H1 (cell line): ENCODE measurements around the gene KLRC2. TPM values are rescaled to one million over a fixed set of nuclear protein-coding genes. Genes with fewer than 3 reads are reported as not detected.

Experiments used
- CTCF ChIA-PET: fragments of 300-600 bp; sonication (Branson Sonifier 250); formaldehyde crosslinking; loops from one replicate; lab custom pipeline; 2021; ENCODE audit not compliant: partially characterized antibody; lab: Charles Lee
- POLR2A ChIA-PET: fragments of 300-600 bp; sonication (Branson Sonifier 250); formaldehyde crosslinking; loops from one replicate; lab custom pipeline; 2021; ENCODE audit warnings: inconsistent platforms; ENCODE audit not compliant: partially characterized antibody; lab: Charles Lee
- DNase-seq, 2 experiments: peaks; one replicate each; pipeline versions ENCODE4 v3.0.0 to v3.0.0-alpha.2; 2010 to 2022; ENCODE audit warnings: low spot score in 2 of 2, low read depth in 1 of 2, mixed read lengths in 1 of 2
- FAIRE-seq: peaks from 2 replicates; lab custom pipeline; 2011; peaks lifted over from hg19 to GRCh38; lab: Jason Lieb, UNC
- H2AFZ ChIP-seq: 2 replicates; pipeline ENCODE4 v1.8.1; 2012; ENCODE audit warnings: low read length, inconsistent platforms
- H2AK5ac ChIP-seq: 2 replicates; pipeline ENCODE4 v1.6.1; 2013; ENCODE audit warnings: low read depth, low read length
- H2BK120ac ChIP-seq: replicated peaks from 2 replicates; pipeline ENCODE3; 2013; ENCODE audit warnings: low read depth, low read length, inconsistent platforms
- H2BK12ac ChIP-seq: 2 replicates; pipeline ENCODE4 v1.6.1; 2013; ENCODE audit warnings: low read depth, low read length
- H2BK15ac ChIP-seq: 2 replicates; pipeline ENCODE4 v1.6.1; 2013; ENCODE audit warnings: low read length
- H2BK20ac ChIP-seq: 2 replicates; pipeline ENCODE4 v1.6.1; 2013; ENCODE audit warnings: low read length
- H2BK5ac ChIP-seq: 2 replicates; pipeline ENCODE4 v1.6.1; 2013; ENCODE audit warnings: low read depth, low read length
- H3K14ac ChIP-seq: 2 replicates; pipeline ENCODE4 v1.6.1; 2013; ENCODE audit warnings: inconsistent platforms; ENCODE audit not compliant: insufficient read length
- H3K18ac ChIP-seq: 2 replicates; pipeline ENCODE4 v1.6.1; 2013; ENCODE audit warnings: low read length; ENCODE audit errors: extremely low read depth
- H3K23ac ChIP-seq: 2 replicates; pipeline ENCODE4 v1.6.1; 2013; ENCODE audit warnings: inconsistent platforms; ENCODE audit not compliant: insufficient read length
- H3K23me2 ChIP-seq: 2 replicates; pipeline ENCODE4 v1.6.1; 2013; ENCODE audit warnings: low read depth, low read length
- H3K27ac ChIP-seq: 2 replicates; pipeline ENCODE4 v1.6.1; 2011; ENCODE audit warnings: low read depth, low read length, inconsistent platforms
- H3K27me3 ChIP-seq, 4 experiments: replicated peaks in 1 of 4; 1 replicate in 1 of 4; 2 replicates in 3 of 4; pipeline versions ENCODE4 v1.6.1 to v1.8.1; 2011 to 2013; ENCODE audit warnings: low read length in 3 of 4, mild to moderate bottlenecking in 3 of 4, inconsistent platforms in 2 of 4, mixed read lengths in 2 of 4, moderate library complexity in 1 of 4; ENCODE audit not compliant: control insufficient read depth in 3 of 4, insufficient read depth in 3 of 4; ENCODE audit errors: extremely low read depth in 1 of 4
- H3K36me3 ChIP-seq, 4 experiments: 2 replicates each; pipeline versions ENCODE4 v1.6.1 to v1.8.1; 2011 to 2013; ENCODE audit warnings: mild to moderate bottlenecking in 4 of 4, low read length in 3 of 4, moderate library complexity in 2 of 4, control low read depth in 1 of 4, inconsistent platforms in 1 of 4; ENCODE audit not compliant: insufficient read depth in 4 of 4, control insufficient read depth in 2 of 4
- H3K4ac ChIP-seq: replicated peaks from 2 replicates; pipeline ENCODE3; 2013; ENCODE audit warnings: low read length, low read depth, mixed read lengths, inconsistent platforms; ENCODE audit not compliant: insufficient read length
- H3K4me1 ChIP-seq, 4 experiments: replicated peaks in 1 of 4; 1 replicate in 1 of 4; 2 replicates in 3 of 4; pipeline versions ENCODE4 v1.6.1 to v1.8.1; 2011 to 2013; ENCODE audit warnings: low read length in 3 of 4, inconsistent platforms in 2 of 4, mixed read lengths in 1 of 4; ENCODE audit not compliant: insufficient read depth in 4 of 4, control insufficient read depth in 3 of 4
- H3K4me2 ChIP-seq, 2 experiments: 2 replicates each; pipeline versions ENCODE4 v1.6.1 to v1.8.1; 2011 to 2013; ENCODE audit warnings: low read depth in 2 of 2, low read length in 2 of 2, control low read depth in 1 of 2, inconsistent platforms in 1 of 2, mild to moderate bottlenecking in 1 of 2; ENCODE audit not compliant: insufficient read depth in 1 of 2
- H3K4me3 ChIP-seq, 4 experiments: fragments of 200-600, 300-600 bp in 1 of 4; sonication (generic), shearing (Covaris generic), sonication (Bioruptor Twin) in 1 of 4; 2 replicates each; pipeline versions ENCODE4 v1.5.1 to v1.8.1; 2011 to 2016; ENCODE audit warnings: low read length in 4 of 4, low read depth in 3 of 4, control low read depth in 2 of 4, inconsistent platforms in 2 of 4, mild to moderate bottlenecking in 2 of 4, mixed read lengths in 1 of 4, moderate library complexity in 1 of 4; ENCODE audit not compliant: insufficient read depth in 2 of 4; ENCODE audit errors: extremely low read depth in 1 of 4
- H3K56ac ChIP-seq: replicated peaks from 2 replicates; pipeline ENCODE3; 2013; ENCODE audit warnings: low read depth, mild to moderate bottlenecking, mixed read lengths, low read length, inconsistent platforms; ENCODE audit not compliant: insufficient read length
- H3K79me1 ChIP-seq: 2 replicates; pipeline ENCODE4 v1.6.1; 2013; ENCODE audit warnings: low read depth, low read length, control low read depth
- H3K79me2 ChIP-seq, 2 experiments: 2 replicates each; pipeline versions ENCODE4 v1.6.1 to v1.8.1; 2012 to 2013; ENCODE audit warnings: low read length in 2 of 2, mild to moderate bottlenecking in 2 of 2, inconsistent platforms in 1 of 2; ENCODE audit not compliant: insufficient read depth in 2 of 2, control insufficient read depth in 1 of 2
- H3K9ac ChIP-seq, 4 experiments: replicated peaks in 1 of 4; 1 replicate in 1 of 4; 2 replicates in 3 of 4; pipeline versions ENCODE4 v1.6.1 to v1.8.1; 2011 to 2013; ENCODE audit warnings: low read depth in 3 of 4, low read length in 3 of 4, control low read depth in 2 of 4, mild to moderate bottlenecking in 2 of 4, moderate library complexity in 2 of 4, inconsistent platforms in 1 of 4; ENCODE audit errors: extremely low read depth in 1 of 4
- H3K9me3 ChIP-seq, 2 experiments: 2 replicates each; pipeline versions ENCODE4 v1.6.1 to v1.8.1; 2012 to 2013; ENCODE audit warnings: mild to moderate bottlenecking in 2 of 2, moderate library complexity in 2 of 2, control low read depth in 1 of 2, inconsistent platforms in 1 of 2, low read depth in 1 of 2, low read length in 1 of 2, mixed read lengths in 1 of 2; ENCODE audit not compliant: insufficient read depth in 2 of 2
- H4K20me1 ChIP-seq, 2 experiments: replicated peaks in 1 of 2; 2 replicates each; pipeline versions ENCODE3 to v1.8.1; 2011 to 2013; ENCODE audit warnings: inconsistent platforms in 2 of 2, low read length in 2 of 2, mild to moderate bottlenecking in 1 of 2; ENCODE audit not compliant: insufficient read depth in 2 of 2, control insufficient read depth in 1 of 2
- H4K5ac ChIP-seq: 2 replicates; pipeline ENCODE4 v1.6.1; 2013; ENCODE audit warnings: low read length, low read depth, mixed read lengths, inconsistent platforms; ENCODE audit not compliant: insufficient read length
- H4K8ac ChIP-seq: 2 replicates; pipeline ENCODE4 v1.8.0; 2013; ENCODE audit warnings: mild to moderate bottlenecking, moderate library complexity, low read length, inconsistent platforms; ENCODE audit not compliant: insufficient read depth; ENCODE audit errors: extremely low read depth
- H4K91ac ChIP-seq: replicated peaks from 2 replicates; pipeline ENCODE3; 2013; ENCODE audit warnings: low read length, mixed read lengths, inconsistent platforms; ENCODE audit not compliant: insufficient read length
- ASH2L ChIP-seq: fragments of 200-600, 300-600 bp; sonication (generic); IDR thresholded peaks from one replicate; pipeline ENCODE4 v1.7.1; 2017; ENCODE audit warnings: low read length
- CREB1 ChIP-seq: IDR thresholded peaks from 2 replicates; pipeline ENCODE4 v1.6.1; 2012; ENCODE audit warnings: inconsistent platforms
- GABPA ChIP-seq: IDR thresholded peaks from 2 replicates; pipeline ENCODE4 v1.6.1; 2011; ENCODE audit warnings: mild to moderate bottlenecking, low read length, moderate library complexity, borderline replicate concordance; ENCODE audit not compliant: insufficient read depth
- MAFK ChIP-seq: IDR thresholded peaks from 2 replicates; pipeline ENCODE4 v1.6.1; 2012; ENCODE audit warnings: low read depth, mild to moderate bottlenecking, improper control_type of control experiment, low read length
- RAD21 ChIP-seq, 2 experiments: IDR thresholded peaks in 1 of 2; conservative IDR thresholded peaks in 1 of 2; 2 replicates each; pipeline ENCODE4 v1.6.1; 2011; ENCODE audit warnings: low read depth in 2 of 2, low read length in 2 of 2, improper control_type of control experiment in 1 of 2, inconsistent platforms in 1 of 2, mild to moderate bottlenecking in 1 of 2, moderate library complexity in 1 of 2
- SAP30 ChIP-seq: fragments of 300-600 bp; sonication (generic); IDR thresholded peaks from 2 replicates; pipeline ENCODE4 v1.7.1; 2012; ENCODE audit warnings: low read length, moderate library complexity, mild to moderate bottlenecking, inconsistent platforms; ENCODE audit not compliant: insufficient read depth, insufficient replicate concordance
- TCF12 ChIP-seq: IDR thresholded peaks from 2 replicates; pipeline ENCODE4 v1.6.1; 2011; ENCODE audit warnings: low read depth, mild to moderate bottlenecking, low read length
- TEAD4 ChIP-seq: IDR thresholded peaks from 2 replicates; pipeline ENCODE4 v1.6.1; 2012; ENCODE audit warnings: low read depth, low read length, inconsistent platforms, mixed read lengths
- YY1 ChIP-seq: IDR thresholded peaks from 2 replicates; pipeline ENCODE4 v1.6.1; 2011; ENCODE audit warnings: low read depth, mild to moderate bottlenecking, low read length
- WGBS, 2 experiments: shearing (Covaris generic) in 1 of 2; methylation state at CpG; one replicate each; pipeline versions ENCODE4 v1.1.6 to v1.1.7; 2013 to 2015; ENCODE audit warnings: low lambda C conversion rate in 2 of 2, mixed read lengths in 2 of 2, inconsistent platforms in 1 of 2, low coverage in 1 of 2, missing lambda C conversion rate in 1 of 2; ENCODE audit not compliant: insufficient replicate concordance in 2 of 2, insufficient coverage in 1 of 2, insufficient read length in 1 of 2; ENCODE audit errors: extremely low coverage in 1 of 2, missing lambda C conversion rate in 1 of 2; 5-methylcytosine and 5-hydroxymethylcytosine counted together
- polyA plus RNA-seq, 7 experiments: library from polyadenylated mRNA; depleted of rRNA in 3 of 7; stranded (reverse) in 5 of 7; unstranded in 2 of 7; fragments of >200 nt in 5 of 7; fragments of 200-250 nt in 2 of 7; gene quantifications; 1 replicate in 5 of 7; 2 replicates in 1 of 7; 4 replicates in 1 of 7; pipeline versions ENCODE4 v1.2.1 to v1.2.3, GENCODE V29; 2011 to 2013; ENCODE audit warnings: missing spikeins in 2 of 7, mixed read lengths in 2 of 7
- total RNA-seq: library from RNA; stranded (reverse); fragmentation: NEBNext Ultra II Directional; extraction: Animal tissue kit (Norgen Biotek cat#: 25700); gene quantifications from 2 replicates; pipeline ENCODE4 v1.2.1, GENCODE V29; 2021

Gene KLRC2
- total and polyA plus RNA-seq, 2 of the 8 experiments (the other 6 are each of a cell fraction or from before 2014, with no cell fraction given): not detected

- H2BK5ac ChIP-seq: no peak overlapping the region
- no peak overlapping the region for H3K4me3 ChIP-seq
- H3K4ac ChIP-seq: no peak overlapping the region
- H3K23ac ChIP-seq: no peak overlapping the region
- H3K9ac ChIP-seq: no peak overlapping the region
- 91% methylated on average over 2 of the region's 2 CpGs; no CpG with 5 or more reads in 1 of the 2 experiments for WGBS, 2 experiments
- H2BK20ac ChIP-seq: no peak overlapping the region
- no peak overlapping the region for H2AK5ac ChIP-seq
- H3K9me3 ChIP-seq: no peaks in the 10 kb centered on the region; a peak in 1 of 4 replicates
- H3K79me2 ChIP-seq: no peaks in the 10 kb centered on the region
- no peak overlapping the region for H4K91ac ChIP-seq
- POLR2A ChIA-PET: no interaction called here
- H3K18ac ChIP-seq: no peak overlapping the region
- no peak for TF ChIP-seq YY1
- TF ChIP-seq TCF12: no peak
- TF ChIP-seq TEAD4: no peak
- no peak for TF ChIP-seq MAFK
- no peak for TF ChIP-seq SAP30
- TF ChIP-seq ASH2L: no peak
- no peak for TF ChIP-seq RAD21 (IDR thresholded peaks at IDR 0.05 in 1 of 2, conservative IDR thresholded peaks at IDR 0.05 in 1 of 2; ENCODE audit: low read depth in 2 of 2, low read length in 2 of 2)
- no peak for TF ChIP-seq CREB1
- no peak for TF ChIP-seq GABPA
- DNase-seq: no peak
- no peak overlapping the region for H2BK120ac ChIP-seq
- H3K23me2 ChIP-seq: no peaks in the 10 kb centered on the region
- no peak overlapping the region for H4K5ac ChIP-seq
- H3K36me3 ChIP-seq: no peaks in the 10 kb centered on the region
- no peaks in the 10 kb centered on the region for H3K4me1 ChIP-seq
- CTCF ChIA-PET: interaction anchor here (0.9 kb wide), 1 partner anchor 9 kb away, joined by 3 read pairs; no protein-coding TSS in a partner anchor
- H2BK12ac ChIP-seq: no peak overlapping the region
- H3K14ac ChIP-seq: no peak overlapping the region
- H3K79me1 ChIP-seq: no peaks in the 10 kb centered on the region
- no peak overlapping the region for H2BK15ac ChIP-seq
- H4K8ac ChIP-seq: no peak overlapping the region
- H3K56ac ChIP-seq: no peak overlapping the region
- H3K4me2 ChIP-seq: no peak overlapping the region
- no peak overlapping the region for H2AFZ ChIP-seq
- no peak for FAIRE-seq
- H3K27ac ChIP-seq: no peak overlapping the region
- no peaks in the 10 kb centered on the region for H4K20me1 ChIP-seq
- no peaks in the 10 kb centered on the region for H3K27me3 ChIP-seq
Observed at GRCh38 chr12:10385166-10385613, 50.6 kb downstream of the KLRC2 start.
